GM18526 (cell line): ENCODE measurements around the gene HCN3.

Experiments
- POLR2A ChIP-seq: IDR thresholded peaks from 3 replicates; pipeline ENCODE4 v1.6.1; 2011; ENCODE audit not compliant: insufficient read length; ENCODE audit errors: extremely low read depth

HCN3 gene

GRCh38 chr1:155295942-155296267 lies 18.6 kb downstream of the HCN3 start:
- no peak for TF ChIP-seq POLR2A

GRCh38 chr1:155296661-155297060 lies 19.4 kb downstream of the HCN3 start:
- TF ChIP-seq POLR2A: no peak

- TF ChIP-seq POLR2A: no peak
Measured at GRCh38 chr1:155297384-155297783, 20.1 kb downstream of the HCN3 start.

- no peak for TF ChIP-seq POLR2A
Measured at GRCh38 chr1:155300024-155300423, 22.8 kb downstream of the HCN3 start.

GRCh38 chr1:155300553-155301329 lies 23.5 kb downstream of the HCN3 start:
- no peak for TF ChIP-seq POLR2A

GRCh38 chr1:155301342-155301841 lies 24.1 kb downstream of the HCN3 start, which contains the start of gene PKLR:
PKLR (minus strand) TSS chr1:155301438; CDS start chr1:155301395, 43 bp downstream.
- TF ChIP-seq POLR2A: no peak

GRCh38 chr1:155304558-155305063 lies 27.3 kb downstream of the HCN3 start:
- peak; percentile 31 for TF ChIP-seq POLR2A

GRCh38 chr1:155305881-155306391 lies 28.7 kb downstream of the HCN3 start:
- no peak for TF ChIP-seq POLR2A

- no peak for TF ChIP-seq POLR2A
Measured at GRCh38 chr1:155307247-155307740, 30.0 kb downstream of the HCN3 start.

GRCh38 chr1:155308493-155309422 lies 31.5 kb downstream of the HCN3 start, which contains the start of gene FDPS:
FDPS (plus strand) TSS chr1:155308866; CDS start chr1:155309790, 924 bp downstream.
- TF ChIP-seq POLR2A: peak; percentile 82

GRCh38 chr1:155309423-155310021 lies 32.3 kb downstream of the HCN3 start:
- peak; percentile 22 for TF ChIP-seq POLR2A

- no peak for TF ChIP-seq POLR2A
Measured at GRCh38 chr1:155313261-155313660, 36.0 kb downstream of the HCN3 start.

- no peak for TF ChIP-seq POLR2A
Measured at GRCh38 chr1:155316922-155317321, 39.7 kb downstream of the HCN3 start.

- TF ChIP-seq POLR2A: no peak
Measured at GRCh38 chr1:155318082-155318481, 40.8 kb downstream of the HCN3 start.

GRCh38 chr1:155319536-155319935 lies 42.3 kb downstream of the HCN3 start:
- no peak for TF ChIP-seq POLR2A
